ENCODE data around the gene OVCH2. TPM values are rescaled to one million over a fixed set of nuclear protein-coding genes. Genes with fewer than 3 reads are reported as not detected.
"Not testable (repeated sequence)": the region's sequence is repeated elsewhere in the genome, so short reads cannot be mapped to it uniquely, and the experiment has no call there.

OVCH2 gene
- total RNA-seq (ENCODE audit: unreplicated experiment), result 0.85 TPM
- long read RNA-seq, result 0 reads

GRCh38 chr11:7706377-7706776, at the start of gene OVCH2:
TSS of gene OVCH2 (minus strand) at chr11:7706477. CDS start at chr11:7706394, 83 bp downstream.
- H3K27me3 Mint-ChIP-seq (ENCODE audit: unreplicated experiment), result no peaks in the 10 kb centered on the region
- DNase-seq (ENCODE audit: low spot score), result no peak
- H3K4me3 Mint-ChIP-seq (ENCODE audit: unreplicated experiment), result no peak within 1 kb of the TSS
- H3K9me3 Mint-ChIP-seq (ENCODE audit: unreplicated experiment), result no peaks in the 10 kb centered on the region
- no peak for TF ChIP-seq CTCF (IDR thresholded peaks at IDR 0.05; ENCODE audit: unreplicated experiment)
- no peaks in the 10 kb centered on the region for H3K36me3 Mint-ChIP-seq (ENCODE audit: low read depth, unreplicated experiment)
- H3K27ac Mint-ChIP-seq (ENCODE audit: unreplicated experiment), result no peak within 1 kb of the TSS
- peaks cover 6% of the 10 kb centered on the region for H3K4me1 Mint-ChIP-seq (ENCODE audit: unreplicated experiment)

GRCh38 chr11:7749456-7749855, 43.2 kb upstream of the OVCH2 start:
- H3K36me3 Mint-ChIP-seq (ENCODE audit: low read depth, unreplicated experiment), result no peaks in the 10 kb centered on the region
- H3K4me3 Mint-ChIP-seq (ENCODE audit: unreplicated experiment), result no peak overlapping the region
- peaks cover 5% of the 10 kb centered on the region for H3K4me1 Mint-ChIP-seq (ENCODE audit: unreplicated experiment)
- DNase-seq (ENCODE audit: low spot score), result no peak
- no peak for TF ChIP-seq CTCF (IDR thresholded peaks at IDR 0.05; ENCODE audit: unreplicated experiment)
- no peak overlapping the region for H3K27ac Mint-ChIP-seq (ENCODE audit: unreplicated experiment)
- no peaks in the 10 kb centered on the region for H3K9me3 Mint-ChIP-seq (ENCODE audit: unreplicated experiment)
- H3K27me3 Mint-ChIP-seq (ENCODE audit: unreplicated experiment), result peaks cover 3% of the 10 kb centered on the region

- not testable (repeated sequence) for H3K36me3 Mint-ChIP-seq (ENCODE audit: low read depth, unreplicated experiment); H3K27me3 Mint-ChIP-seq (ENCODE audit: unreplicated experiment); H3K27ac Mint-ChIP-seq (ENCODE audit: unreplicated experiment); H3K4me1 Mint-ChIP-seq (ENCODE audit: unreplicated experiment); DNase-seq (ENCODE audit: low spot score); H3K4me3 Mint-ChIP-seq (ENCODE audit: unreplicated experiment); H3K9me3 Mint-ChIP-seq (ENCODE audit: unreplicated experiment)
These were observed 28.5 kb upstream of the OVCH2 start for GRCh38 chr11:7734767-7735166.

GRCh38 chr11:7714786-7715185, 8.5 kb upstream of the OVCH2 start:
- H3K27me3 Mint-ChIP-seq (ENCODE audit: unreplicated experiment), result no peaks in the 10 kb centered on the region
- no peak for TF ChIP-seq CTCF (IDR thresholded peaks at IDR 0.05; ENCODE audit: unreplicated experiment)
- no peak overlapping the region for H3K27ac Mint-ChIP-seq (ENCODE audit: unreplicated experiment)
- no peaks in the 10 kb centered on the region for H3K36me3 Mint-ChIP-seq (ENCODE audit: low read depth, unreplicated experiment)
- H3K4me3 Mint-ChIP-seq (ENCODE audit: unreplicated experiment), result no peak overlapping the region
- H3K4me1 Mint-ChIP-seq (ENCODE audit: unreplicated experiment), result peaks cover 10% of the 10 kb centered on the region
- no peaks in the 10 kb centered on the region for H3K9me3 Mint-ChIP-seq (ENCODE audit: unreplicated experiment)
- no peak for DNase-seq (ENCODE audit: low spot score)

- Mint-ChIP-seq H3K27ac (ENCODE audit: unreplicated experiment) (no peak overlapping the region), H3K27me3 (ENCODE audit: unreplicated experiment) (no peaks in the 10 kb centered on the region), H3K4me1 (ENCODE audit: unreplicated experiment) (peaks cover 7% of the 10 kb centered on the region), H3K4me3 (ENCODE audit: unreplicated experiment) (no peak overlapping the region), H3K36me3 (ENCODE audit: low read depth, unreplicated experiment) (no peaks in the 10 kb centered on the region), H3K9me3 (ENCODE audit: unreplicated experiment) (no peaks in the 10 kb centered on the region)
- no peak for TF ChIP-seq CTCF (IDR thresholded peaks at IDR 0.05; ENCODE audit: unreplicated experiment)
- no peak for DNase-seq (ENCODE audit: low spot score)
These were observed 2.5 kb downstream of the OVCH2 start for GRCh38 chr11:7703740-7704139.

GRCh38 chr11:7696424-7696823, 9.9 kb downstream of the OVCH2 start:
- Mint-ChIP-seq H3K4me1 (ENCODE audit: unreplicated experiment) (peaks cover 14% of the 10 kb centered on the region), H3K9me3 (ENCODE audit: unreplicated experiment) (no peaks in the 10 kb centered on the region), H3K27me3 (ENCODE audit: unreplicated experiment) (peaks cover 1% of the 10 kb centered on the region), H3K4me3 (ENCODE audit: unreplicated experiment) (no peak overlapping the region), H3K27ac (ENCODE audit: unreplicated experiment) (no peak overlapping the region), H3K36me3 (ENCODE audit: low read depth, unreplicated experiment) (no peaks in the 10 kb centered on the region)
- no peak for TF ChIP-seq CTCF (IDR thresholded peaks at IDR 0.05; ENCODE audit: unreplicated experiment)
- DNase-seq (ENCODE audit: low spot score), result no peak
